Lower lobe of right lung (tissue), 1 donor: ENCODE data around the gene RARG. TPM values are rescaled to one million over a fixed set of nuclear protein-coding genes. Genes with fewer than 3 reads are reported as not detected.

ENCODE experiments used
- total RNA-seq: library from RNA; stranded (reverse); fragmentation: NEBNext Ultra II Directional; extraction: Animal tissue kit (Norgen Biotek cat#: 25700); gene quantifications from one replicate; pipeline ENCODE4 v1.2.1, GENCODE V29; 2021
- donor health status: DM: no; HTN: yes; CAD: no; lungs with severe emphysema.

RARG gene
- total RNA-seq, 1 donor from 2014 or later, result 30.1 TPM

Other genes starting within 250 kb of the RARG start
- 453 TPM for gene EIF4B, start 225.8 kb downstream of the RARG start, total RNA-seq
- 186 TPM for gene TNS2, start 182.1 kb downstream of the RARG start, total RNA-seq
- 47.9 TPM for gene SPRYD3, start 152.8 kb downstream of the RARG start, total RNA-seq
- gene IGFBP6, start 134.5 kb downstream of the RARG start, total RNA-seq, result 58.5 TPM
- not detected for gene SOAT2, start 128.7 kb downstream of the RARG start, total RNA-seq
- gene ZNF740, start 51.5 kb downstream of the RARG start, total RNA-seq, result 49.5 TPM
- gene CSAD, start 51.3 kb downstream of the RARG start, total RNA-seq, result 39.2 TPM
- 9.7 TPM for gene ITGB7, start 25.0 kb downstream of the RARG start, total RNA-seq
- gene ESPL1, start 36.1 kb upstream of the RARG start, total RNA-seq, result 2.2 TPM
- 474 TPM for gene PFDN5, start 63.3 kb upstream of the RARG start, total RNA-seq
- gene MYG1, start 67.5 kb upstream of the RARG start, total RNA-seq, result 35.3 TPM
- 45.2 TPM for gene AAAS, start 89.4 kb upstream of the RARG start, total RNA-seq
- gene SP7, start 104.1 kb upstream of the RARG start, total RNA-seq, result not detected
- gene SP1, start 148.0 kb upstream of the RARG start, total RNA-seq, result 91.1 TPM
- 1.2 TPM for gene AMHR2, start 191.6 kb upstream of the RARG start, total RNA-seq
- 216 TPM for gene PRR13, start 209.5 kb upstream of the RARG start, total RNA-seq
- gene PCBP2, start 219.9 kb upstream of the RARG start, total RNA-seq, result 767 TPM